DLD1 (cell line): Measurements from ENCODE around the gene TMOD1.

Experiments used
- in situ Hi-C: cut with HindIII; loops from 2 replicates; pipeline ENCODE4 v1.10.0; 2017; ENCODE audit warnings: low sequenced_read_pairs

Gene TMOD1

DNA sequence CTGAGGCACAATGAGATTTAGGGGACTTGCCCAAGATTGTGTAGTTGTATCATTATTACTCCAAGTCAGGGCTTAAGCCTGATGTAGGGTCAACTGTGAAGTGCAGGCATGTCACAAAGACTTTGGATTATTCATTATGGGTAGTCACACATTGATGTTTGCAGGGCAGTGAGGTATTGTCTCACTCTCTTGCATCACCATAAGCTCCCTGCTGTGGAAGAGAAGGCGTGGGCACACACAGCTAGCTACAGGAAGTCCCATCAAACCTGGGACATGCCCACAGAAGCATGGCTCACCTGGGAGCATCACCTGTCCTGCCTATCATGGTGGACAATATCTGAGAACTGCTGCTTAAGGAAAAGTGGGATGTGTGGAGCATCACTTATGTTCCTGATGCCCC, 42.1 kb downstream of the TMOD1 start:
- in situ Hi-C loops = no loop called here

- in situ Hi-C loops = no loop called here
Observed at GRCh38 chr9:97545486-97545885, 44.0 kb downstream of the TMOD1 start.

DNA sequence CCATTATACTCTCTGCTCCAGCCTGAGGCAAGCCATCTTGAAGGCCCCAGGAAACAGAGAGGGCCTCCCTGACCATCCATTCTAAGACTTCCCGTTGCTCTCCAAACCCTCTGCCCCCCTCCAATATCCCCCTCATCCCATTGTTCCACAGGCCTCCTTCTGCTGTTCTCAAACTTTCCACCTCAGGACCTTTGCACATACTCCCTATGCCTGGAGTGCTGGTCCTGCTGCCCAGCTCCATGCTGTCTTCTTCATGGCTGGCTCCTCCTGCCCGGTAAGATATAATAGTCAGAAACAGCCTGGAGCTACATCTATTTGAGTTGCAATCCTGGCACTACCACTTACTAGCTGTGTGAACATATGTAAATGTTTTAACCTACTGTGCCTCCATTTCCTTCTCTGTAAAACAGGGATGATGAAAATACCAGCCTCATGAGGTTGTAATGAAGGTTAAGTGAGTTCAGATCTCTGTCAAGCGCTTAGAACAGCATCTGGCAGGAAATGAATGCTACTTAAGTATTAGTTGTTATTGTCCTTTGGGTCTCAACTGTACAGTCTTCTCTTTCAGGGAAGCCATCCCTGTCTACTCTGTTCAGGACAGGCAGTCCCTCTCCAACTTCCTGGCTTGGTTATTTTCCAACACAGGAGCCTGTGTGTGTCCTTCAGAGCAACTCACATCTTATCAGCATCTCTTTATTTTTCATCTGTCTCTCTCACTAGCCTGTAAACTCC, 45.8 kb downstream of the TMOD1 start:
- in situ Hi-C loops = no loop called here

DNA sequence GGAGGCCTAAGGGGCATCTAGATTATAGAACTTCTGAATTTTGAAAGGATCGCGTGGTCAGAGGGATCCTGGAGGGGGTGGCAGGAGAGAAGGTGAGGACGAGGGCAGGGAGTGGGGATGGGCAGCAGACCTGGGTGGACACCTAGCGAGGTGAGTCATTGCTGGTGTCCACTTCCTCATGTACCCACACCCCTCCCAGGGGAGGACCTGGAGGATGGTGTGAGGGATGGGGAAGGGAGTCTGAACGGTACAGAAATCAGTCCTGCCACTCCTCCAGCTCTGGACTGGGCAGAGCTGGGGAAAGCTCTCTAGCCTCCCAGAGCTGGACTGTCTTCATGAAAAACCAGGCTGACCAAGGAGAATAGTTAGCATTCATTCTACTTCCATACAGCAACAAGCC, 46.9 kb downstream of the TMOD1 start:
- in situ Hi-C loops = no loop called here

GRCh38 chr9:97548819-97549540, 47.5 kb downstream of the TMOD1 start:
- in situ Hi-C loops = no loop called here

GRCh38 chr9:97550386-97550785, 48.9 kb downstream of the TMOD1 start:
- in situ Hi-C loops = no loop called here

GRCh38 chr9:97551308-97551707, 49.8 kb downstream of the TMOD1 start:
- in situ Hi-C loops = no loop called here

GRCh38 chr9:97553141-97553540, 51.7 kb downstream of the TMOD1 start:
- in situ Hi-C loops = no loop called here

DNA sequence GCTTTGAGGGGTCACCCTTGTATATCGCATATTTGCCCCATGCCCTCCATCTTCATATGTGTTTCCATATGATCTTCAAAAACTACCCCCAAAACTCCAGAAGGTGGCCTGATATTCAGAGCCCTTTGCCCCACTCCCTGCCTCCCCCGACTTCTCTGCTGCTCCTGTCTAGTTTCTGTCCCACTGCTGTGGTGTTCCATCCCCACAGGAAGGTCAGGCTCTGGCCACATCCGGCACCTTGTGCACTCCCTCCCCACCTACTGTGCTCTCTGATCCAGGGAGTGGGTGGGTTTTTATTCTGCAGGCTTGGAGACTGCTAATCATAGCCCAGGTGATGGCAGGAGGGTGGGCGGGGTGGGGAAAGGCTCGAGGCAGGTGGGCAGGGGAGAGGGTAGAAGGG, 52.4 kb downstream of the TMOD1 start:
- in situ Hi-C loops = no loop called here

GRCh38 chr9:97554566-97555075, 53.2 kb downstream of the TMOD1 start:
- in situ Hi-C loops = no loop called here

DNA sequence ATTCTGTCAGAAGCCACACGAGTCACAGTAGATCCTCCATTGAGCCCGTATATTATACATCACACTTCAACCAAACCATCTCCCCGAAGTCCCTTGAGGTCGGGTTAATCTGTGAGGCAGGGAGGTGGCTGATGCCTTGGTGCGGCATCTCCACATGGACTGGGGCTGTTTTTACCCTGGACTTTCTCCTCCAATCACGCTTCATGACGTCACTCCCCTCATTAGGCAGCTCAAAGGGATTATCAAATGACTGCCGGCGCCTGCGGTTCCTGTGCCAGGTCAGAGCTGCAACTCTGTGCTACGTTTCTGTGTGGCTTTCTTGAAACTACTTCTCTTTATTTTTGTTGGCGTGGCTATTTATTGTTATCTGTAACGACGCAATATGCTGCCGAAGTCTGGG, 53.7 kb downstream of the TMOD1 start:
- in situ Hi-C loops = no loop called here

DNA sequence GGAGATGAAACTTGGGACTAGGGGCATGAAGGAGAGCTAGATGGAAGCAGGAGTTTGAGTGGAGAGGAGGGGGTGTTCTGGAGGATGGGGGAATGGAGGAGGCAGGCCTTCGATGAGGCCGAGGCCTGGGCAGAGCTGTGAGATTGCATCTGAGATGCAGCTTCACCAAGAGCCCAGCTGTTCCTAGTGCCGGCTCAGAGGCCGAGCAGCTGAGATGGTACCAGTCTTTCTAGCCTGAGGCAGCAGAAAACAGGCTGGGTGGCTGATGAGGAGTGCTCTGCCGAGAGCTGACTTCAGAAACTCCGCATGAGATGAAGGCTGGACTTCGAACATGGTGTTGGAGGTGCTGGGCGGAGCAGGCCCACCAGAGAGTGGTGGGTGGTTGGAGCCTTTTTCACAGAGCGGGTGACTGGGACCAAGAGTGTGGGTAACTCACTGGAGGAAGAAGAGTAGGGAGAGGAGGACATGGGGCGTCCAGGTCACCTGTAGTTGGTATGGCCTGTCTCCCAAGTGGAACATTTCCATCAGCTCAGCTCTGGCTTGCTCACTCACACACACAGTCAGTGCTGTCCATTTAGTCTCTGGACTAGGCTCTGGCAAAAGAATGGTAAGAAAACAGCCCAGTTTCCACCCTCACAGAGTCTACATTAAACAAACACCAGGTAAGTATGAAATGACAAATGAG, 54.7 kb downstream of the TMOD1 start:
- in situ Hi-C loops = no loop called here

DNA sequence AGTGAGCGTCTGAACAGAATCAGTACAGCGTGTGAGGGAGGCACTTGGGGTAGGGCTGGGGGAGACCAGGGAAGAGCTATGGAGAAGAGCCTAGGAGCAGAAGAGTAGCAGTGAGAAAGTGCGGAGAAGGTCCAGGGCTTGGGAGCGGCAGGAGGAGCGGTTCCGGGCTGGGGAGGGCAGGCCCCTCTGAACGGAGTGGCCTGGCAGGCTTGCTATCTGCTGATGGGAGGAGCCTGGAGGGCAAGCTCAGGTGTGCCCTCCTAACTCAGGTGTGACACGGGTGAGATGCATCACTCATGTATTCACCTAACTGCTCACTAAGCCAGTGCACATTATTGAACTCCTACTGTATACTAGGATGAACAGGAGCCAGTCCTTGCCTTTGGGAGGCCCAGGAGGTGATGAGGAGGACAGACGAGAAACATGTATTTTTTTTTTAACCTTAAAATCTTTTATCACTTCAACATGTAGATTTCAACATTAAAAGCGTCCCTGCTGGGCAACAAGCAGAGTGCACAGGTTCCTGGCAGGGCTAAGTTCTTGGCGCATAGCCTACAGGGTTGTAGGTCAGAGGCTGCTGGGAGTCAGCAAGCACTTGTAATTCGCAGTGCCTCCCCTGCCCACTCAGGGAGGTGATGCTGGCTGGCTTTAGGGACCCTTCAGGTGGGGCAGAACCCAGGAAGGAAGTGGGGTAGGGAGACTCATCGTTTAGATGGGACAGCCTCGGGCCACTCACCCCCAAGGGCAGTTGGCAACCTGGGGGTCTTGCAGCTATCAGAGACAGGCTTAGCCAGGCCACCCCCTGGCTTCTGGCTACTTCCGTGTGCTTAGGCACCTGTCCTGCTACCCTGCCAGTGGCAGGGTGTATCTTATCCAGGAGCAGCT, 55.5 kb downstream of the TMOD1 start:
- in situ Hi-C loops = no loop called here

DNA sequence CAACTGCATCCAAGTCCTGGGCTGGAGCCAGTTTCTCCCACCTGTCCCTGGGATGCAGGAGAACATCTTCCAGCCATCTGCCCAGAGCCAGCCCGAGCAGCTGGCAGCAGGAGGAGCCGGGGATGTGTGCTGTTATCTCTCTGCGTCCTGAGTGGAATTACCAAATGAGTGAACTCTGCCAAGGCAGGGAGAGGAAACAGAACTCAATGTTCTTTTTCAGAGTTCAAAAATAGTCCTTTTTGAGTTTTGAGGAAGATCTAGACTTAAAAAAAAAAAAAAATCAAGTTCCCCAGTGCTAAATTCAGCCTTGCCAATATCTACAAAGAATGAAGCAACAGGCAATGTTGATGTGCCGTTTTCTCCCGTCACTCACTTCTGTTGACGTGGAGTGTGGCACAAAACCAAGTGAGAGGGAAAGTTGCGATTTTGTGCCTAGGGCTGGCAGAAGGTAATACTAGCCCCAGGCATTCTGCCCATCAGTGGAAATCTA, 56.2 kb downstream of the TMOD1 start:
- in situ Hi-C loops = no loop called here

DNA sequence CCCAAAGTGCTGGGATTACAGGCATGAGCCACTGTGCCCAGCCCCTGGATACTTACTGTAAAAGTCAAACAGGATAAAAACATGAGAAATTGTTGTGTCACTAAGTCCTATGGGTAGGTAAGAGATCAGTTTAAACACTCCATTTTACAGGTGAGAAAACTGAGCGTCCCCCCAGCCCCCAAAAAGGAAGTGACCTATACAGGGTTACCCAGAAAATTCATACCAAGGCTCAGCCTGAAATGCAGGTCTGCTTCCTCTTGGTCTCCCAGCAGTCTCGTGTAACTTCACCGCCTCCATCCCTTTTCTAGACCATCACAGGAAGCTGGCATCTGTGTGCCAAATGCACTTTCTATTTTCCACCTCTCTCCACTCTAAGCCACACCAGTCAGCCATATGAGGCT, 57.2 kb downstream of the TMOD1 start:
- in situ Hi-C loops = no loop called here

DNA sequence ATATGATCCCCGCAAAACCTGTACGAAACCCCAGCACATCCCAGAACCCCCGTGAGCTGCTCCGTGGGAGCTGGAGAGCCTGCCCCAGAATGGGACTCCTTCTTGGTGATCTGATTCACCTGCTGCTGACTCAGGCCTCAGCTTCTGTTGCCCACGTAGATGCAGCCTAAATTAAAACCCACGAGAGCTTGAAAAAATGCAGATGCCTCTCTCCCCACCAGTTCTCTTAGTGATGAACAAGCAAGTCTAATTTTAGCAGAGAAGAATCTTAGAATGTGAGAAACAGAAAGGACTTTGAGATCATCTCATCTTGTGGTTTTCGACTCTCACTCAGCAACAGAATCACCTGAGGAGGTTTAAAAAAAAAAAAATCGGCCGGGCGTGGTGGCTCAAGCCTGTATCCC, 57.6 kb downstream of the TMOD1 start:
- in situ Hi-C loops = no loop called here

DNA sequence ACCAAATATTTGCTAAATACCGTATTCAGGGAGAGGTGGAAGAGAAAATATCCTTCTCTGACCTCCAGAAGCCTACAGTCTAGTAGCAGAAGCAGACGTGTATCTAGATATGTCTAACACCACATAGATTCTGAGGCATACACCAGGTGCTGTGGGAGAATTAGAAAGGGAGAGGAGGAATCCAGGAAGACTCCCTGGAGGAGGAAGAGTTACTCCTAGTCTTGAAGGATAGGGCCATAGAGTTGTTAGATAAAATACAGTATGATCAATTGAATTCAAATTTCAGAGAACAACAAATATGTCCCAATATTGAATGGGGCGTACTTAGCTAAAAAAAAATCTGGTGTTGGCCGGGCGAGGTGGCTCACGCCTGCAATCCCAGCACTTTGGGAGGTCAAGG, 58.7 kb downstream of the TMOD1 start:
- in situ Hi-C loops = no loop called here

DNA sequence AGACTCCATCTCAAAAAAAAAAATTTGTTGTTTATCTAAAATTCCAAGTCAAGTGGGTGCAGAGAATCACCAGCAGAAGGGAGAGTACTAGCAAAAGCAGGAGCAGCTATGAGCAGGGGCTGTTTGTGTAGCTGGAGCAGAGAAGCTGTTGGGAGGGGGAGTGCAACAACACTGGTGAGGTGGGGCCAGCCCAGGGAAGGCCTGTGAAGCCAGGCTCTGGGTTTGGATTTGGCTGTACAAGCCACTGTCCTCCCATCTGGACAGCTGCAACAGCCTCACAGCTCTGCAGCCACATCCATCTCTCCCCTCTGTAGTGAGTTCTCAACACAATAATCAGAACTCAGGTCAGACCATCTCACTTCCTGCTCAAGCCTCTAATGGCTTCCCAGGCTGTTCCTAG, 59.4 kb downstream of the TMOD1 start:
- in situ Hi-C loops = no loop called here

DNA sequence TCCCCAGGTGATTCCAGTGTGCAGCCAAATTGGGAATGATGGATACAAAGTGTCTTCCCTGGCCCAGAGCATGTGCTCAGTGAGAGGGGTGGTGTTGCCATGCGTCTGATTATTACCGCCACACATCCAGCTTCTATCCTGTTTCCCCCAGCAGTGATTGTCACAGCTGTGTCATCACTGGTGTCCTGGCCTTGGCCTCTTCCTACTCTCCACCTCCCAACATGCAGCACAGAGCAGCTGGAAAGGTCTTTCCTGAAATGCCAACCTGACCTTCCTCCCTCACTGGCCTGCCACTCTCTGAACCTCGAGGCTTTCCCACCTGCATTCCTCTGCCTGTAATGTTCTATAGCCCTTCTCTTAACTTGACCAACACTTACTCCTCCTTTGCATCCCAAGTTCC, 60.0 kb downstream of the TMOD1 start:
- in situ Hi-C loops = no loop called here

DNA sequence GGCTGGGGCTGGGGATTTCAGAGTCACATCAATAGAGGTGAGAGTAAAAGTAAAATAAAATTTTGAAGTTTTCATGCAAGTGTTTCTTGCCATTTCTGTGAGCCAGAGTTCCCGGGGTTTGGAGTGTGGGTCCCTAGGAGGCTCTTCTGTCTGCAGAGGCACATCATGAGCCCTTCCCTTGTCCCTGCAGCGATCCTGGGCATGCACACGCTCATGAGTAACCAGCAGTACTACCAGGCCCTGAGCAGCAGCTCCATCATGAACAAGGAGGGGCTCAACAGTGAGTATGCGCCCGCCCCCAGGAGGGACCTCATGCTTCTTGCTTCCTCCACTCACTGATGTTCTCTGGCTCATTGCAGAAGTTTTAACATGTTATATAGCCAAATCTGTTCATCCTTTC, 61.1 kb downstream of the TMOD1 start:
- in situ Hi-C loops = no loop called here
